Left ventricle myocardium inferior (tissue), 1 donor: ENCODE results near the gene SERPINH1. TPM values are rescaled to one million over a fixed set of nuclear protein-coding genes. Genes with fewer than 3 reads are reported as not detected.
A peak's percentile ranks its signal among the peaks of the same experiment; 100 is the strongest.

Source experiments
- DNase-seq: peaks from one replicate; pipeline ENCODE4 v3.0.0-alpha.2; 2020
- H3K27ac ChIP-seq: fragments of 200-600 bp; replicated peaks from 2 replicates; pipeline ENCODE4 v1.8.0; 2021
- H3K27me3 ChIP-seq: fragments of 200-600 bp; 2 replicates; pipeline ENCODE4 v1.8.0; 2021; ENCODE audit warnings: low read depth
- H3K36me3 ChIP-seq: fragments of 200-600 bp; 2 replicates; pipeline ENCODE4 v1.8.0; 2021
- H3K4me1 ChIP-seq: fragments of 200-600 bp; 2 replicates; pipeline ENCODE4 v1.8.0; 2021
- H3K4me3 ChIP-seq: fragments of 200-600 bp; 2 replicates; pipeline ENCODE4 v1.8.0; 2021; ENCODE audit warnings: mild to moderate bottlenecking, moderate library complexity
- H3K9me3 ChIP-seq: fragments of 200-600 bp; replicated peaks from 2 replicates; pipeline ENCODE4 v1.8.0; 2021
- intact Hi-C: fragments of 100-400 bp; cut with micrococcal nuclease; formaldehyde crosslinking; loops from one replicate; pipeline ENCODE4 v1.11.0; 2022
- total RNA-seq: library from RNA; stranded (reverse); fragmentation: NEBNext Ultra II Directional; extraction: Animal tissue kit (Norgen Biotek cat#: 25700); gene quantifications from one replicate; pipeline ENCODE4 v1.2.1, GENCODE V29; 2021
- TF ChIP-seq, protein P1 (sequence below): fragments of 200-600 bp; IDR thresholded peaks from 2 replicates; pipeline ENCODE4 v1.8.0; 2021; ENCODE audit warnings: antibody characterized with exemption, mild to moderate bottlenecking, borderline replicate concordance
- donor health status: DM: no; HTN: yes; CAD: no; lungs with severe emphysema.

The SERPINH1 gene
- total RNA-seq, 1 donor from 2014 or later: 57.6 TPM

GRCh38 chr11:75568616-75569219, 6.7 kb downstream of the SERPINH1 start:
- TF ChIP-seq, protein P1, sequence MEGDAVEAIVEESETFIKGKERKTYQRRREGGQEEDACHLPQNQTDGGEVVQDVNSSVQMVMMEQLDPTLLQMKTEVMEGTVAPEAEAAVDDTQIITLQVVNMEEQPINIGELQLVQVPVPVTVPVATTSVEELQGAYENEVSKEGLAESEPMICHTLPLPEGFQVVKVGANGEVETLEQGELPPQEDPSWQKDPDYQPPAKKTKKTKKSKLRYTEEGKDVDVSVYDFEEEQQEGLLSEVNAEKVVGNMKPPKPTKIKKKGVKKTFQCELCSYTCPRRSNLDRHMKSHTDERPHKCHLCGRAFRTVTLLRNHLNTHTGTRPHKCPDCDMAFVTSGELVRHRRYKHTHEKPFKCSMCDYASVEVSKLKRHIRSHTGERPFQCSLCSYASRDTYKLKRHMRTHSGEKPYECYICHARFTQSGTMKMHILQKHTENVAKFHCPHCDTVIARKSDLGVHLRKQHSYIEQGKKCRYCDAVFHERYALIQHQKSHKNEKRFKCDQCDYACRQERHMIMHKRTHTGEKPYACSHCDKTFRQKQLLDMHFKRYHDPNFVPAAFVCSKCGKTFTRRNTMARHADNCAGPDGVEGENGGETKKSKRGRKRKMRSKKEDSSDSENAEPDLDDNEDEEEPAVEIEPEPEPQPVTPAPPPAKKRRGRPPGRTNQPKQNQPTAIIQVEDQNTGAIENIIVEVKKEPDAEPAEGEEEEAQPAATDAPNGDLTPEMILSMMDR: no peak
- H3K27ac ChIP-seq: no peak overlapping the region
- DNase-seq: no peak
- no peaks in the 10 kb centered on the region for H3K27me3 ChIP-seq
- H3K4me1 ChIP-seq: peaks cover 97% of the 10 kb centered on the region
- peaks cover 91% of the 10 kb centered on the region for H3K36me3 ChIP-seq
- intact Hi-C loops: no loop called here
- no peaks in the 10 kb centered on the region for H3K9me3 ChIP-seq
- no peak overlapping the region for H3K4me3 ChIP-seq

GRCh38 chr11:75570559-75571139, 8.6 kb downstream of the SERPINH1 start:
- Histone ChIP-seq H3K4me3 (no peak overlapping the region), H3K27ac (peak overlapping the region; percentile 55), H3K27me3 (no peaks in the 10 kb centered on the region), H3K36me3 (peaks cover 87% of the 10 kb centered on the region), H3K4me1 (peaks cover 78% of the 10 kb centered on the region), H3K9me3 (no peaks in the 10 kb centered on the region)
- TF ChIP-seq, protein P1: no peak
- no peak for DNase-seq
- intact Hi-C loops: no loop called here

DNA sequence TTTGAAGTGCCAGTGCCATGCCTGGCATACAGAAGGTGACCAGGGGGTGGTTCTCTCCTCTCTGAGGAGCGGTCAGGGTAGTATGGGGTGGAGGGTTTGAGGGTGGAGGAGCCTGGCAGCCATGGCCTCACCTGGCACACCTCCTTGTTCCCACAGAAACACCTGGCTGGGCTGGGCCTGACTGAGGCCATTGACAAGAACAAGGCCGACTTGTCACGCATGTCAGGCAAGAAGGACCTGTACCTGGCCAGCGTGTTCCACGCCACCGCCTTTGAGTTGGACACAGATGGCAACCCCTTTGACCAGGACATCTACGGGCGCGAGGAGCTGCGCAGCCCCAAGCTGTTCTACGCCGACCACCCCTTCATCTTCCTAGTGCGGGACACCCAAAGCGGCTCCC, 9.6 kb downstream of the SERPINH1 start:
- TF ChIP-seq, protein P1: no peak
- Histone ChIP-seq H3K4me3 (no peak overlapping the region), H3K27ac (peak overlapping the region; percentile 55), H3K36me3 (peaks cover 79% of the 10 kb centered on the region), H3K27me3 (no peaks in the 10 kb centered on the region), H3K4me1 (peaks cover 75% of the 10 kb centered on the region), H3K9me3 (no peaks in the 10 kb centered on the region)
- no peak for DNase-seq
- intact Hi-C loops: no loop called here

DNA sequence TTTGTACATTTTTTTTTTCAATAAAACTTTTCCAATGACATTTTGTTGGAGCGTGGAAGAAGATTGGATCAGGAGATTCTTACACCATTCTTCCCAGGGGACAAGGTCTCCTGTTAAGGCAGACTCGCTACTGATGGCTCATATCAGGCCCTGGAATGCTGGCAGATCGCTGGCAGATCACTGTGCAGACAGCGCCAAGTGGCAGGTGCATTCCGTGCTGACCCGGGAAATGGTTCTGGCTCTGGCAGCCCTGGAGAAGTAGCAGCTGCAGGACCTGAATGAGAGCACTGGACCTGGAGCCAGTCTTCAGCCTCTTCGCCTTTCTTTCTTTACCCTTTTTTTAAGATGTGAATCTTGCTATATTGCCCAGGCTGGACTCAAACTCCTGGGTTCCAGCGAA, 10.7 kb downstream of the SERPINH1 start:
- intact Hi-C loops: no loop called here
- no peaks in the 10 kb centered on the region for H3K9me3 ChIP-seq
- no peak overlapping the region for H3K4me3 ChIP-seq
- H3K27me3 ChIP-seq: no peaks in the 10 kb centered on the region
- DNase-seq: no peak
- TF ChIP-seq, protein P1: no peak
- peaks cover 73% of the 10 kb centered on the region for H3K4me1 ChIP-seq
- H3K36me3 ChIP-seq: peaks cover 68% of the 10 kb centered on the region
- H3K27ac ChIP-seq: peak overlapping the region; percentile 55

GRCh38 chr11:75574698-75575602, 12.9 kb downstream of the SERPINH1 start:
- H3K36me3 ChIP-seq: peaks cover 46% of the 10 kb centered on the region
- no peak overlapping the region for H3K27ac ChIP-seq
- no peaks in the 10 kb centered on the region for H3K9me3 ChIP-seq
- intact Hi-C loops: no loop called here
- no peak for DNase-seq
- H3K27me3 ChIP-seq: no peaks in the 10 kb centered on the region
- H3K4me3 ChIP-seq: no peak overlapping the region
- H3K4me1 ChIP-seq: peaks cover 51% of the 10 kb centered on the region
- TF ChIP-seq, protein P1: peak; percentile 33
